HEK293 (cell line): ENCODE data around the gene KLHL17.
A peak's percentile ranks its signal among the peaks of the same experiment; 100 is the strongest.

Experiments
- GLI4 ChIP-seq: fragments of 450-650 bp; formaldehyde crosslinking; IDR thresholded peaks from 2 replicates; pipeline ENCODE4 v1.5.1; 2016; ENCODE audit warnings: missing biosample characterization, missing genetic modification characterization
- GLIS2 ChIP-seq: fragments of 450-650 bp; formaldehyde crosslinking; IDR thresholded peaks from 2 replicates; pipeline ENCODE4 v1.5.1; 2016; ENCODE audit warnings: missing biosample characterization, missing genetic modification characterization
- HOXC10 ChIP-seq: sonication (generic); formaldehyde crosslinking; IDR thresholded peaks from 2 replicates; pipeline ENCODE4 v1.8.1; 2023; ENCODE audit warnings: mild to moderate bottlenecking, missing genetic modification reagents
- KLF1 ChIP-seq: fragments of 450-650 bp; formaldehyde crosslinking; IDR thresholded peaks from 2 replicates; pipeline ENCODE4 v1.5.1; 2016; ENCODE audit warnings: missing biosample characterization, missing genetic modification characterization
- OVOL3 ChIP-seq: fragments of 450-650 bp; formaldehyde crosslinking; IDR thresholded peaks from 2 replicates; pipeline ENCODE4 v1.5.1; 2016; ENCODE audit warnings: missing biosample characterization, missing genetic modification characterization
- SCRT1 ChIP-seq: fragments of 450-650 bp; formaldehyde crosslinking; IDR thresholded peaks from 2 replicates; pipeline ENCODE4 v1.5.1; 2016; ENCODE audit warnings: missing biosample characterization, missing genetic modification characterization, borderline replicate concordance
- SETDB1 ChIP-seq: IDR thresholded peaks from one replicate; pipeline ENCODE4 v1.6.1; 2017; ENCODE audit warnings: mild to moderate bottlenecking, low read length, moderate library complexity, mixed read lengths; ENCODE audit not compliant: insufficient read length
- ZBTB48 ChIP-seq: fragments of 450-650 bp; formaldehyde crosslinking; IDR thresholded peaks from 2 replicates; pipeline ENCODE4 v1.5.1; 2016; ENCODE audit warnings: missing biosample characterization, missing genetic modification characterization
- ZIC2 ChIP-seq: fragments of 450-650 bp; formaldehyde crosslinking; IDR thresholded peaks from 2 replicates; pipeline ENCODE4 v1.5.1; 2016; ENCODE audit warnings: missing biosample characterization, missing genetic modification characterization
- ZNF214 ChIP-seq: fragments of 450-650 bp; formaldehyde crosslinking; IDR thresholded peaks from 2 replicates; pipeline ENCODE4 v1.5.1; 2017; ENCODE audit warnings: missing biosample characterization, mild to moderate bottlenecking, missing genetic modification characterization, borderline replicate concordance
- ZNF223 ChIP-seq: fragments of 450-650 bp; formaldehyde crosslinking; IDR thresholded peaks from 2 replicates; pipeline ENCODE4 v1.5.1; 2016; ENCODE audit warnings: missing biosample characterization, missing genetic modification characterization
- ZNF23 ChIP-seq: fragments of 450-650 bp; formaldehyde crosslinking; IDR thresholded peaks from 2 replicates; pipeline ENCODE4 v1.5.1; 2016; ENCODE audit warnings: missing biosample characterization, missing genetic modification characterization, borderline replicate concordance
- ZNF335 ChIP-seq: fragments of 450-650 bp; formaldehyde crosslinking; conservative IDR thresholded peaks from 2 replicates; pipeline ENCODE4 v1.5.1; 2016; ENCODE audit warnings: missing biosample characterization, missing genetic modification characterization
- ZNF366 ChIP-seq: fragments of 450-650 bp; formaldehyde crosslinking; conservative IDR thresholded peaks from 2 replicates; pipeline ENCODE4 v1.5.1; 2016; ENCODE audit warnings: missing biosample characterization, missing genetic modification characterization
- ZNF391 ChIP-seq: fragments of 450-650 bp; formaldehyde crosslinking; IDR thresholded peaks from 2 replicates; pipeline ENCODE4 v1.5.1; 2016; ENCODE audit warnings: low read depth, missing biosample characterization, missing genetic modification characterization, borderline replicate concordance
- ZNF404 ChIP-seq: fragments of 450-650 bp; formaldehyde crosslinking; IDR thresholded peaks from 2 replicates; pipeline ENCODE4 v1.5.1; 2017; ENCODE audit warnings: missing biosample characterization, missing genetic modification characterization
- ZNF426 ChIP-seq: fragments of 450-650 bp; formaldehyde crosslinking; IDR thresholded peaks from 2 replicates; pipeline ENCODE4 v1.5.1; 2017; ENCODE audit warnings: missing biosample characterization, missing genetic modification characterization, mild to moderate bottlenecking, inconsistent platforms, moderate library complexity
- ZNF433 ChIP-seq: fragments of 450-650 bp; formaldehyde crosslinking; IDR thresholded peaks from 2 replicates; pipeline ENCODE4 v1.5.1; 2016; ENCODE audit warnings: missing biosample characterization, missing genetic modification characterization, low read depth
- ZNF510 ChIP-seq: fragments of 450-650 bp; formaldehyde crosslinking; IDR thresholded peaks from 2 replicates; pipeline ENCODE4 v1.5.1; 2018; ENCODE audit warnings: mild to moderate bottlenecking, missing genetic modification characterization, missing biosample characterization; ENCODE audit not compliant: insufficient replicate concordance
- ZNF558 ChIP-seq: fragments of 450-650 bp; formaldehyde crosslinking; IDR thresholded peaks from 2 replicates; pipeline ENCODE4 v1.5.1; 2016; ENCODE audit warnings: missing biosample characterization, missing genetic modification characterization
- ZNF596 ChIP-seq: fragments of 450-650 bp; IDR thresholded peaks from 2 replicates; pipeline ENCODE4 v1.5.0; 2018; ENCODE audit warnings: missing biosample characterization, mild to moderate bottlenecking, missing genetic modification characterization, moderate library complexity
- ZNF600 ChIP-seq: fragments of 450-650 bp; formaldehyde crosslinking; IDR thresholded peaks from 2 replicates; pipeline ENCODE4 v1.5.1; 2016; ENCODE audit warnings: missing biosample characterization, missing genetic modification characterization
- ZNF654 ChIP-seq: fragments of 450-650 bp; formaldehyde crosslinking; IDR thresholded peaks from 2 replicates; pipeline ENCODE4 v1.5.1; 2016; ENCODE audit warnings: low read depth, missing biosample characterization, missing genetic modification characterization
- ZNF792 ChIP-seq: fragments of 450-650 bp; formaldehyde crosslinking; IDR thresholded peaks from 2 replicates; pipeline ENCODE4 v1.5.1; 2016; ENCODE audit warnings: missing biosample characterization, missing genetic modification characterization
- ZSCAN16 ChIP-seq: fragments of 450-650 bp; formaldehyde crosslinking; IDR thresholded peaks from 2 replicates; pipeline ENCODE4 v1.5.1; 2016; ENCODE audit warnings: missing biosample characterization, missing genetic modification characterization
- ZXDB ChIP-seq: fragments of 450-650 bp; formaldehyde crosslinking; IDR thresholded peaks from 2 replicates; pipeline ENCODE4 v1.5.1; 2016; ENCODE audit warnings: missing biosample characterization, missing genetic modification characterization
- TF ChIP-seq, protein P1 (sequence below): fragments of 450-650 bp; formaldehyde crosslinking; IDR thresholded peaks from 2 replicates; pipeline ENCODE4 v1.5.1; 2017; ENCODE audit warnings: missing biosample characterization, missing genetic modification characterization
- TF ChIP-seq, protein P2 (sequence below): fragments of 450-650 bp; formaldehyde crosslinking; IDR thresholded peaks from 2 replicates; pipeline ENCODE4 v1.5.1; 2016; ENCODE audit warnings: missing biosample characterization, missing genetic modification characterization
- TF ChIP-seq, protein P3 (sequence below): fragments of 450-650 bp; IDR thresholded peaks from 2 replicates; pipeline ENCODE4 v1.5.1; 2018; ENCODE audit warnings: missing biosample characterization, mild to moderate bottlenecking, missing genetic modification characterization
- TF ChIP-seq, protein P4 (sequence below): fragments of 450-650 bp; formaldehyde crosslinking; IDR thresholded peaks from 2 replicates; pipeline ENCODE4 v1.5.1; 2016; ENCODE audit warnings: missing biosample characterization, missing genetic modification characterization
- TF ChIP-seq, protein P5 (sequence below): fragments of 450-650 bp; formaldehyde crosslinking; IDR thresholded peaks from 2 replicates; pipeline ENCODE4 v1.5.1; 2016; ENCODE audit warnings: missing biosample characterization, missing genetic modification characterization

KLHL17 gene

DNA sequence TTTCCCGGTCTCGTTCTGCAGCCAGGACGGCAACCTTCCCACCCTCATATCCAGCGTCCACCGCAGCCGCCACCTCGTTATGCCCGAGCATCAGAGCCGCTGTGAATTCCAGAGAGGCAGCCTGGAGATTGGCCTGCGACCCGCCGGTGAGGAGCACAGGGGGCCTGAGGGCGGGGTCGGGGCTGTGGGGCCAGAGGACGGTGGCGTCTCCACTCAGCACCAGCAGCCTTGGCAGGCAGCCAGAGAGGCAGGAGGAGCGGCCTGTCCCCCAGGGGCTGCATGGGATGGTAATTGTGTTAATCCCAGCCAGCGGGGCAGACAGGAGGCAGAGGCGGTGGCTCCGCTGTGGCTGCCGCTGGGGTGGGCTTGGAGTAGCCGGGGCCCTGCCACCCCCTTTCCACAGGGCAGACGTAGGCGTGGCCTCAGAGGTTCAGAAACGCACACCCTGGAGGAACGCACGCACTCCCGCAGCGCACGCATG, 24.6 kb upstream of the KLHL17 start (continued):
- no peak for TF ChIP-seq ZNF223 (tag by site-specific recombination)
- TF ChIP-seq ZNF792 (tag by site-specific recombination), result no peak
- TF ChIP-seq ZNF596, result no peak
- peak; percentile 86 for TF ChIP-seq ZXDB (tag by site-specific recombination)
- TF ChIP-seq ZNF23 (tag by site-specific recombination), result no peak
- TF ChIP-seq KLF1 (tag by site-specific recombination), result peak; percentile 96
- TF ChIP-seq ZNF391 (tag by site-specific recombination), result no peak
- TF ChIP-seq SCRT1 (tag by site-specific recombination), result no peak
- TF ChIP-seq ZNF510, result no peak
- TF ChIP-seq ZNF335 (tag by site-specific recombination), result no peak; the same call in 1 of the 2 replicates
- no peak for TF ChIP-seq ZBTB48 (tag by site-specific recombination)
- no peak for TF ChIP-seq ZNF426
- TF ChIP-seq ZNF654 (tag by site-specific recombination), result no peak
- 0 out of 2 replicates have a peak, but pooled peaks have one; percentile 12 for TF ChIP-seq OVOL3
- TF ChIP-seq, protein P1, sequence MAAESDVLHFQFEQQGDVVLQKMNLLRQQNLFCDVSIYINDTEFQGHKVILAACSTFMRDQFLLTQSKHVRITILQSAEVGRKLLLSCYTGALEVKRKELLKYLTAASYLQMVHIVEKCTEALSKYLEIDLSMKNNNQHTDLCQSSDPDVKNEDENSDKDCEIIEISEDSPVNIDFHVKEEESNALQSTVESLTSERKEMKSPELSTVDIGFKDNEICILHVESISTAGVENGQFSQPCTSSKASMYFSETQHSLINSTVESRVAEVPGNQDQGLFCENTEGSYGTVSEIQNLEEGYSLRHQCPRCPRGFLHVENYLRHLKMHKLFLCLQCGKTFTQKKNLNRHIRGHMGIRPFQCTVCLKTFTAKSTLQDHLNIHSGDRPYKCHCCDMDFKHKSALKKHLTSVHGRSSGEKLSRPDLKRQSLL (tag by site-specific recombination), result 0 out of 2 replicates have a peak, but pooled peaks have one; percentile 3
- no peak for TF ChIP-seq ZNF366 (tag by site-specific recombination)
- TF ChIP-seq ZNF433 (tag by site-specific recombination), result no peak
- TF ChIP-seq, protein P2, sequence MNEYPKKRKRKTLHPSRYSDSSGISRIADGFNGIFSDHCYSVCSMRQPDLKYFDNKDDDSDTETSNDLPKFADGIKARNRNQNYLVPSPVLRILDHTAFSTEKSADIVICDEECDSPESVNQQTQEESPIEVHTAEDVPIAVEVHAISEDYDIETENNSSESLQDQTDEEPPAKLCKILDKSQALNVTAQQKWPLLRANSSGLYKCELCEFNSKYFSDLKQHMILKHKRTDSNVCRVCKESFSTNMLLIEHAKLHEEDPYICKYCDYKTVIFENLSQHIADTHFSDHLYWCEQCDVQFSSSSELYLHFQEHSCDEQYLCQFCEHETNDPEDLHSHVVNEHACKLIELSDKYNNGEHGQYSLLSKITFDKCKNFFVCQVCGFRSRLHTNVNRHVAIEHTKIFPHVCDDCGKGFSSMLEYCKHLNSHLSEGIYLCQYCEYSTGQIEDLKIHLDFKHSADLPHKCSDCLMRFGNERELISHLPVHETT (tag by site-specific recombination), result no peak
- no peak for TF ChIP-seq HOXC10 (CRISPR knock-in tag)
- no peak for TF ChIP-seq ZSCAN16 (tag by site-specific recombination)
- peak; percentile 93 for TF ChIP-seq ZIC2
- TF ChIP-seq, protein P3, sequence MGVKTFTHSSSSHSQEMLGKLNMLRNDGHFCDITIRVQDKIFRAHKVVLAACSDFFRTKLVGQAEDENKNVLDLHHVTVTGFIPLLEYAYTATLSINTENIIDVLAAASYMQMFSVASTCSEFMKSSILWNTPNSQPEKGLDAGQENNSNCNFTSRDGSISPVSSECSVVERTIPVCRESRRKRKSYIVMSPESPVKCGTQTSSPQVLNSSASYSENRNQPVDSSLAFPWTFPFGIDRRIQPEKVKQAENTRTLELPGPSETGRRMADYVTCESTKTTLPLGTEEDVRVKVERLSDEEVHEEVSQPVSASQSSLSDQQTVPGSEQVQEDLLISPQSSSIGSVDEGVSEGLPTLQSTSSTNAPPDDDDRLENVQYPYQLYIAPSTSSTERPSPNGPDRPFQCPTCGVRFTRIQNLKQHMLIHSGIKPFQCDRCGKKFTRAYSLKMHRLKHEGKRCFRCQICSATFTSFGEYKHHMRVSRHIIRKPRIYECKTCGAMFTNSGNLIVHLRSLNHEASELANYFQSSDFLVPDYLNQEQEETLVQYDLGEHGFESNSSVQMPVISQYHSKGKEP (tag by site-specific recombination), result peak; percentile 88
- peak; percentile 83 for TF ChIP-seq GLIS2 (tag by site-specific recombination)
- TF ChIP-seq, protein P4, sequence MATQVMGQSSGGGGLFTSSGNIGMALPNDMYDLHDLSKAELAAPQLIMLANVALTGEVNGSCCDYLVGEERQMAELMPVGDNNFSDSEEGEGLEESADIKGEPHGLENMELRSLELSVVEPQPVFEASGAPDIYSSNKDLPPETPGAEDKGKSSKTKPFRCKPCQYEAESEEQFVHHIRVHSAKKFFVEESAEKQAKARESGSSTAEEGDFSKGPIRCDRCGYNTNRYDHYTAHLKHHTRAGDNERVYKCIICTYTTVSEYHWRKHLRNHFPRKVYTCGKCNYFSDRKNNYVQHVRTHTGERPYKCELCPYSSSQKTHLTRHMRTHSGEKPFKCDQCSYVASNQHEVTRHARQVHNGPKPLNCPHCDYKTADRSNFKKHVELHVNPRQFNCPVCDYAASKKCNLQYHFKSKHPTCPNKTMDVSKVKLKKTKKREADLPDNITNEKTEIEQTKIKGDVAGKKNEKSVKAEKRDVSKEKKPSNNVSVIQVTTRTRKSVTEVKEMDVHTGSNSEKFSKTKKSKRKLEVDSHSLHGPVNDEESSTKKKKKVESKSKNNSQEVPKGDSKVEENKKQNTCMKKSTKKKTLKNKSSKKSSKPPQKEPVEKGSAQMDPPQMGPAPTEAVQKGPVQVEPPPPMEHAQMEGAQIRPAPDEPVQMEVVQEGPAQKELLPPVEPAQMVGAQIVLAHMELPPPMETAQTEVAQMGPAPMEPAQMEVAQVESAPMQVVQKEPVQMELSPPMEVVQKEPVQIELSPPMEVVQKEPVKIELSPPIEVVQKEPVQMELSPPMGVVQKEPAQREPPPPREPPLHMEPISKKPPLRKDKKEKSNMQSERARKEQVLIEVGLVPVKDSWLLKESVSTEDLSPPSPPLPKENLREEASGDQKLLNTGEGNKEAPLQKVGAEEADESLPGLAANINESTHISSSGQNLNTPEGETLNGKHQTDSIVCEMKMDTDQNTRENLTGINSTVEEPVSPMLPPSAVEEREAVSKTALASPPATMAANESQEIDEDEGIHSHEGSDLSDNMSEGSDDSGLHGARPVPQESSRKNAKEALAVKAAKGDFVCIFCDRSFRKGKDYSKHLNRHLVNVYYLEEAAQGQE, result no peak
- TF ChIP-seq GLI4 (tag by site-specific recombination), result no peak
- TF ChIP-seq ZNF600 (tag by site-specific recombination), result peak; percentile 98
- no peak for TF ChIP-seq ZNF558
- no peak for TF ChIP-seq ZNF214 (tag by site-specific recombination)
- no peak for TF ChIP-seq ZNF404 (tag by site-specific recombination)
- TF ChIP-seq, protein P5, sequence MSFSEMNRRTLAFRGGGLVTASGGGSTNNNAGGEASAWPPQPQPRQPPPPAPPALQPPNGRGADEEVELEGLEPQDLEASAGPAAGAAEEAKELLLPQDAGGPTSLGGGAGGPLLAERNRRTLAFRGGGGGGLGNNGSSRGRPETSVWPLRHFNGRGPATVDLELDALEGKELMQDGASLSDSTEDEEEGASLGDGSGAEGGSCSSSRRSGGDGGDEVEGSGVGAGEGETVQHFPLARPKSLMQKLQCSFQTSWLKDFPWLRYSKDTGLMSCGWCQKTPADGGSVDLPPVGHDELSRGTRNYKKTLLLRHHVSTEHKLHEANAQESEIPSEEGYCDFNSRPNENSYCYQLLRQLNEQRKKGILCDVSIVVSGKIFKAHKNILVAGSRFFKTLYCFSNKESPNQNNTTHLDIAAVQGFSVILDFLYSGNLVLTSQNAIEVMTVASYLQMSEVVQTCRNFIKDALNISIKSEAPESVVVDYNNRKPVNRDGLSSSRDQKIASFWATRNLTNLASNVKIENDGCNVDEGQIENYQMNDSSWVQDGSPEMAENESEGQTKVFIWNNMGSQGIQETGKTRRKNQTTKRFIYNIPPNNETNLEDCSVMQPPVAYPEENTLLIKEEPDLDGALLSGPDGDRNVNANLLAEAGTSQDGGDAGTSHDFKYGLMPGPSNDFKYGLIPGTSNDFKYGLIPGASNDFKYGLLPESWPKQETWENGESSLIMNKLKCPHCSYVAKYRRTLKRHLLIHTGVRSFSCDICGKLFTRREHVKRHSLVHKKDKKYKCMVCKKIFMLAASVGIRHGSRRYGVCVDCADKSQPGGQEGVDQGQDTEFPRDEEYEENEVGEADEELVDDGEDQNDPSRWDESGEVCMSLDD (tag by site-specific recombination), result peak; percentile 43
- TF ChIP-seq SETDB1, result no peak
